Measurements from ENCODE around the gene UNK.
"Not testable (repeated sequence)": the region's sequence is repeated elsewhere in the genome, so short reads cannot be mapped to it uniquely, and the experiment has no call there.

The UNK gene

DNA sequence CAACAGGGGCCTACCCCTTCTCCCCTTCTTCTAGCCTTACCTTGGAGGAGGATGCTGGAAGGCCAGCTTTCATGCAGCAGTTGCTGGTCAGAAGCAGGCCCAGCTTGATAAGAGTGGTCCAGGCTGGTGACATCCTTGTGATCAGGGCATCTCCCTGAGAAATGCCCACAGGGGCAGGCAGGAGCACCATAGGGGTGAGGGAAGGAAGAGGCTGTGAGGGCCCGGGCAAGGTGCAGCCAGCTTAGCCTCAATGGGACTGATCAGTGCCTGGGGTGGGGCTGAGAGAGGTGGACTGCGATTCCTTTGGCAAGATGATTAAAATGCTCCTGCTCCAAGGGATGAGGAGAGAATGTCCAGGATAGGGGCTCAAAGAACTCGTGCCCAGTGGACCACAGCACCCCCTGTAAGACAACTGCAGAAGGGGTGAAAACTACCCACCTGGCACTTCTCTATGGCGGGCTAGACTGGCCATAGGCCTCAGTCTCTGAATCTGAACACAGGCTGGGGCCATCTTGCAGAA, 10.1 kb upstream of the UNK start:
- FAIRE-seq, result no peak

DNA sequence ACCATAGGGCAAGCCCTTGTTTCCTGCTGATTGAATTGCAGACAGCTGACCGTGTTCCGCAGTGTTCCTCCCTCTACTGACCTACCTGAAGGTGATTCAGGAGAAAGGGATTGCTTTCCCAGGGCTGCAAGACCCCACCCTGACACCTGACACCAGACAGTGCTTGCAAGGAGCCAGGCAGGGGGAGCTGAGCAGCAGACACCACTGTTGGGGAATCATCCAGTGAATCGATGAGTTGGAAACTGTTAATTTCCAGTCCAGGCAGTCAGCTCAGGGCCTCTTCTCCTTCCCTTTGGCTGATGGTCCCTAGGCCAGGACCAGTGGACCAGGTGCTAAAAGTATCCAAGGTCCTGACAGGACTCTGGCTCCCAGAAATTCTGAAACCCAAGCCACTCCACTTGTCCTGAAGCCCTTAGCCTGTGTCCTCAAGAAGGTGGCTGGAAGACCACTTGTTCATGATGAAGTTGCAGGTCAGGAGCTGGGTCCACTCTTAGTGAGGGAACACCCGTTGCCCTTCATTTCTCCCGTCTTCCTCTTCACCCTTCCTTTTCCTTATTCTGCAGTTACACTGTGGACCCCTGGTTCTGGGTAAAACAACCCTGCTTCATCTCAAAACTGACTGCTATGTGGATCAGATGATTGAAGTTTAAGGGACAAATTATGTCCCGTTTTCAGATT, 9.5 kb upstream of the UNK start:
- FAIRE-seq, result no peak

DNA sequence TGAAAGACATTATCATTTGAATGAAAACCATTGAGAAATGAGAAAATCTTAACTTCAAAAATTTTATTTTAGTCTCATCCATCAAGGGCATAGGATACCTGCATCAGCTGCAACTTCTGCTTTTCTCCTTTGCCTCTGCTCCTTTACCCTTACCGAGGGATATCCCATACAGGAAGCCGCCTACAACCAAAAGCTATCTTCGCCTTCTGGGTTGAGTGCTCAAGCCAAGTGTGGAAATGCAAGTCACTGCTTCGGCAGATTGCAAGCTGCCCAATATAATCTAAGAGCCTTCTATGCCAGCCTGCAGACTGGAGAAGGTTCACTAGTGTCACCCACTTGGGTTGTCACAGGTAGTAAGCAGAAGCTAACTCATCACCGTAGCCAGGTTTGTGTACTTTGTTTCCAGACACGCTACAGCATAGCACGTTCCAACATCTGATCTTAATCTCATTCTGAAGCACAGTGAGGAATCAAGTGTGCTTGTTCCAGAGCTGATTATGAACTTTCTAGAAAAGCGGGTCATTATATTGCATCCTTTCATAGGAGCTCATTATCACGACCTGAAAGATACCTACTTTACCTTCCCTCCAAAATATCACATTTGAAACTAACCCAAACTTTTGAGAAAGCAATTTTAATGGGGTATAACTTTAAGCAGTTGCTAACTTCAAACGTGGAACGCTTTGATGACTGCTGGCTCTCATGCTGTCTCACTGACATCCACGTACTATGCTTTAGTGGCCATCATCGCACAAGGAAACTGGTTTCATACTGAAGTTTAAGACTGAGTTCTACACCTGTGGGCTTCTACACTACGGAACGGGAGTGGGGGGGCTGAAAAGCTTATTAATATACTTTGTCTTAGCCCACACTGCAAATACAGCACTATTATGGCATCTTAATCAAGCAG, 8.0 kb upstream of the UNK start:
- FAIRE-seq, result no peak

DNA sequence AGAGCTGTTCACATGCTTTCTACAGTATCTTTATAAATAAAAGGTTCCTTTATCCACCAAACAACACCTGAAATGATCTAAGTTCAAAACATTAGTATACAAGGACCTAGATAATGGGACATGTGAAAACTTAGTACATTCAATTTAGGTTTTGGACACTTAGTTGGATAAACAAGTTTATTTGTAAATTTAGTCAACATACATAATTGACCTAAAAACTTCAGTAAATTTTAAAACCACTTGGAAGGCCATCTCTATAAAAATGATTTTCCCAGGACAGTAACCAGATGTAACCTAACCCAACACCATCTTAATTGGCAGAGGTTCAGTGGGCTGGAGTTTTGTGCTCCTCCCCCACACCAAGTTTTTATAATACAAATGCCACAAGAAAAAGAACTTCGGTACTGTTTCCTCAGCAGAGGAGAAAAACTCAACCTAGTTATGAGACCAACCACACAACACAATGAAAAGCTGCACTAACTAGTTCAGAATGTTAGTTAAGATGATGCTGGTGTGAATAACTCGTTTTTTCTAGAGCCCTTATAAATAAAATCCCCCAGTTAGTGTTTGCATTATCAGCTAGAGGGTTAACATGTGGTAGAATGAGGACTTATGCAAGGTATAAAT, 7.2 kb upstream of the UNK start:
- no peak for FAIRE-seq

DNA sequence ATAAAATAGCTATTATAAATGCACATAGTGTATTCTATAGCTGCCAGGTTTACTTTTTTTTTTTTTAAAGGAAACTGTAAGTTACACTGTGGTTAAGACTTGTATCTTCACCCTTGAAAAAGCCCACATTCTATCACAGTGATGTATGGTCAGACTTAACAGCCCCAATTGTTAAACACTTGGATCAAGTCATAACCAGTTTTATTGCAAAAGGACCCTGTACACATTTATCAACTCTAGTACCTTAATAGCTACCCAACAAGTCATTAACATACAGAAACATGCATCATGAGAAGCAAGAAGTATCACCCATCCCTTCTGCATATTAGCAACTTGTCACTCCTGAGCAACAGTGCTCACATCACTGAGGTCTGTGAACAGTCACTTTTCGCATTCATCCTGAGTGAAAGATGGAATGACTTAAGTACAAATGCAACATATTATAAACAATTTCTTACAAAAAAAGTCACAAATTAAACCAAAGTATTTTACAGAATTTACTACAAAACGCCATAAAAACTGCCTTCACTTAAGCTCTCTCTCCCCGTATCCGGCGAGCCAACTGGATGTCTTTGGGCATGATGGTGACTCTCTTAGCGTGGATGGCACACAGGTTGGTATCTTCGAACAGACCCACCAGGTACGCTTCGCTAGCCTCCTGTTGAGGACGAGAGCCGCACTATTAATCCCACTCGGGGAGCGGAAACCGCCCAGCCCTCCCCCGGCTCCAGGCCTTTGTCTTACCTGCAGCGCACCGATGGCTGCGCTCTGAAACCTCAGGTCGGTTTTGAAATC, 6.3 kb upstream of the UNK start:
- not testable (repeated sequence) for FAIRE-seq

DNA sequence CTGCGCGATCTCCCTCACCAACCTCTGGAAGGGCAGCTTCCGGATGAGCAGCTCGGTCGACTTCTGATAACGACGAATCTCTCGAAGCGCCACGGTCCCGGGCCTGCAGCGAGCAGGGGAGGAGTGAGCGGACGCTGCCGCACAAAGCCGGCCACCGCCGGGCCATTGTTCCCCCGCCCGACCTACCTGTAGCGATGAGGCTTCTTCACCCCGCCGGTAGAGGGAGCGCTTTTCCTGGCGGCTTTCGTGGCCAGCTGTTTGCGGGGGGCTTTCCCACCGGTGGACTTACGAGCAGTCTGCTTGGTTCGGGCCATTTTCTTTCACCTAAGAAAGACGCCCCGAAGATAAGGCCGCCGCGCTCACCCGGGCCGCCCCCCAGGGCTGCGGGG, 5.8 kb upstream of the UNK start:
- no peak for FAIRE-seq

DNA sequence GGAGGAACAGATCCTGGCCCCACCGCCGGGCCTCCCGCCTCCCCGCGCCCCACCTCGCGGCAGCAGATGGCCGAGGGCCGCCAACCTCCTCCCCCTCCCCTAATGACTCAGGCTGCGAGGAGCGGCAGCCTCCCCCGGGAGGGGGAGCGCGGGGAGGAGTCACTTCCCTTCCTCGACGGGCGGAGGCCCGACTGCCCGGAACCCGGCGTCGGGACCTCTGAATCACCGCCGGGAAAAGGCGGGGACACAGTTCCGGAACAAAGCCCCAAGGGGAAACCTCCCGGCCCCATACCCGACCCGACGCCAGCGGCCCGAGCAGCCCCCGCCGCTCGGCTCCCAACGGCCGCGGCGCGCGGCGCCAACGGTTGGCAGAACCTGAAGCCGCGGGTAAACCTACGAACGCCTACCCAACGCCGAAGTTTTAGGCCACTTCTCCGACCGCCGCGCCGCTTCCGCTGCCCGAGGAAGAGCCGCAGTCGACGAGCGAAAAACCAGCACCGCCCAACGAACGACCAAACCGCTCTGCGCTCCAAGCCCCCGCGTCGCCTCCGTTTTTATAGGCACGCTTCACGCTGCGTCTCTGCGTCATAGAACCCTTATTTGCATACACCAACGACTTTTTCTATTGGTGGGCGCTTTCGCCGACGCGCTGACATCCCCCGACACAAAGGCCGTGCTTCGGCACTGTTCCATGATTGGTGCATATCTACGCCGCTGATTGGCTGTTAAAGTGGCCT, 5.2 kb upstream of the UNK start:
- peak; percentile 99 for FAIRE-seq

DNA sequence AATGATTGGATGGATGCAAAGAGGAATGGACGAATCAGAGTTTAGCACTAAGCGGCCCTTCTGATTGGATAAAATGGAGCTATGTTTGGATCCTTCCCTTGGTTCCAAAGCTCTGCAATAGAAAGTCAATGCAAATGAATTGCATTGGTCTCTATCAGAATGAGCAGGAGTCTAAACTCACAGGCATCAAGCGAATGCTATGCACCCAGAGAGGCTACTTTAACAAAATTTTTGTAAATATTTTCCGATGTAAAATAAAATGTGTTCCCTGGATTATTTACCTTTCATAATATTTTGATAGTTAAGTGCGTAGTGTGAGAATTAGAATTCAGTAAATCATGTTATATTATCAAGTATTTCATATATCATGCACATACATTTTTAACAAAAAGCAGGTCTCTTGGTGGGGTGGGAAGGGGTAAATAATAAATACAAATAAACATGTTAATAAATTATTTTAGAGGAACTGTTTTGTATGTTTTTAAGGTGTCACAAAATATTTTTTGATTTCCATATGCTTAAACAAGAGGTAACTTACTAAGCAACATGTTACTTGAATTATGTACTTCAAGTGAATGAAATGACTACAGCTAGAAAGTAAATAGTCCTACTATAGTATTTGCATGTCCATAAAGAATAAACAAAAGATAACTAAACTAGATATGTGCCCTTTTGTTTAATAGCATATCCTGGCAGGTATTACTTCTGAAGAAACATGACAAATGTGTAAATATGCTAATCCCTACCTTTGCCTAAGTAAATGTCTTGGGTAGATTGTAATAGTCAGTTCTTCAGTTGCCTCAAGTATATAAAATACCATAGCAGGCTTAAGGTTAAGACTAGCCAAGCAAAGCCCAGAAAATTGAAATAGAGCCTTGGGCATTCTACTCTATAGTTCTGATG, 4.4 kb upstream of the UNK start:
- no peak for FAIRE-seq

DNA sequence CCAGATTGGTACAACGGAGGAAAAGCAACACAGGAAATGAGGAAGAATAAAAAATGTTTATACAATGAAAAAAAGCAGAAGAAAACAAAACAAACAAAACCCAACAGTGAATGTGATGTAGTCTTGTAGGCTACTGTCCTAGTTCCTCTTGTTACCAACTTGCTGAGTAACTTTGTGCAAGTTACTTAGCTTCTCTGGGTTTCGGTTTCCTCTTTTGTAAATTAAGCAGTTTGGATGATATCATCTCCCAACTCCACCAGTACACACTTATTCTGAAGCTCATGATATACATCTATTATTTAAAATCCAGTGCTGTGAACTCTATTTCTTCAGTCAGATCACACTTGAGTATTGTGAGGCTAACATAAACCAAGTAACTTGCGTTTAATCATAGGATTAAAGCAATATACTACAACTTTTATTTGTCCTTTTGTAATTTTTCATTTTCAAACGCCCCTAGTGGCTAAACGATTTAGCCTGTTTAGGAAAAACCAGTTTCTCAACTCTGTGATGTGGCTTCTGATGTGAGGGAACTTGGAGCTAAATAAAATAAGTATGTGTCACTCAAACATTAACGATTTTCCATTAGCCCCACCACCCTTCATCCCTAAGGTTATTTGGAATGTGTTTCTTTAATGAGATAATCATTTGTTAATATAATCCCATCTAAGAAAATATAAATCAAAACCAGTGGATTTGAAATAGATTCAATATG, 1.4 kb upstream of the UNK start:
- peak; percentile 69 for FAIRE-seq

DNA sequence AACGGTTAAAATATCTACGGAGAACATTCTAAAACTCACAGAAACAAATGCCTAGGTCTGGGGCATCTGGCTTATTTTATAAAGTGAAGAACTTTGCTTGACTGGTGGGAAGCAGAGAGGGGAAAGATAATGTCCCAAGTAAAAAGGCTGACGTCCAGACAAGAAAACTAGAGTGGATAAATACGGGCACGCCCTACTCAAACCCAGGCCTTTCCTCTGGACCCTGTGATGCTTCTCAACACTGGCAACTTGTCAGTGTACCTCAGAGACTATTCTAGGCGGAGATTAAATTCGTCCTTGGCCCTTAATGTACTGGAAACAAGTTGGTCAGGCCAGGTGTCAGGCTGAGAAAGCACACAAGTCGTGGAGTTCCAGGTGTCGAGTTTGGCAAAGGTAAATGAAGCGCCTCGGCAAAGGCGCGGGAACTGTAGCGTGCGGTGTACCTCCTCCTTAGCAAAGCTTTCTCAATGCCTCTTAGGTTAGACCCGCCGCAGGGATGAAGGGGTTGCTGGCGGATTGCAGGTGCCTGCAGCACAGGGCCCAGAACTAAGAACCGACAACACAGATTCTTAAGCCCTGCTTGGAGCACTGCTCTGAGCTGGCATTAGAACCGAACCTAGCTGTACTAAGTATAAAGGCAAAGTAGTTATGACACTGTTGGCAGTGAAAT, 668 bp upstream of the UNK start:
- no peak for FAIRE-seq

DNA sequence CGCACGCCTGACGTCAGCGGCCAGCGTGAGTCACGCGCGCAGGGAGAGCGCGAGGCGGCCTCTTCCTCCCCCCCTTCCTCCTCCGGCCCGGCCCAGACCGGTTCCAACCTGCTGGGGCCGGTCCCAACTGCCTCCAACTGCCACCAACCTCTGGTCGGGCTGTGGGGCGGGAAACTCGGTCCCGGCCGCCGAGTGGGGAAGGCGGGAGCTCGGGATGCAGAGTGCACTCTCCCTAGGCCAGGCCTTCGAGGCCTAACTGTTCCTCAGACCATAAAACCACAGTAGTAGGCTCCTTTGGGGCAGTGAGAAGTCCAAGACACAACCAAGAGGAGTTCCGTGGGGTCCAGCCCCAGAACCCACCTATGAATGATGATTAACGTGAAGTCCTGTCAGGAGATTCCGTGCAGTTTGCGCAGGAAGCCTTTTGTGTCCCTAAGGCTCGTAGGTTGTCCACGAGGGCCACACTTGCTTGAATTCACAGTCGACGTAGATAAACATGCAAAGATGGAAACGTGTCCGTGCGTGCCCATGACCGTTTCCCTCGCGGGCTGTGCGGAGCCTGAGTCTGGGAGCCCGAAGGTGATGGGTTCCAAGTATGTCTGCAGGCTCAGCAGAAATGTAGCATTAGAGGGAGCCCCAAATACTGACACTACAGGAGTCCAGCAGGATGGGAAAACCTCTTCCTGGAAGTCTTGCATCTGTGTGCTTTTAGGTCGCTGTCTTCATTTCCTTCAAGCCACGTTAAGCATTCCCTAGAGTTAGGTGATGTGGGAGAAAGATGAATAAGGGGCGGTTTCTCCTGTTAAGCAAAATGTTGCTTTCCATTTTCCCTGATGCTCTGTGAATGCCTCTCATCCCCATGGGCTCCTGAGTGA, 647 bp downstream of the UNK start:
- no peak for FAIRE-seq

DNA sequence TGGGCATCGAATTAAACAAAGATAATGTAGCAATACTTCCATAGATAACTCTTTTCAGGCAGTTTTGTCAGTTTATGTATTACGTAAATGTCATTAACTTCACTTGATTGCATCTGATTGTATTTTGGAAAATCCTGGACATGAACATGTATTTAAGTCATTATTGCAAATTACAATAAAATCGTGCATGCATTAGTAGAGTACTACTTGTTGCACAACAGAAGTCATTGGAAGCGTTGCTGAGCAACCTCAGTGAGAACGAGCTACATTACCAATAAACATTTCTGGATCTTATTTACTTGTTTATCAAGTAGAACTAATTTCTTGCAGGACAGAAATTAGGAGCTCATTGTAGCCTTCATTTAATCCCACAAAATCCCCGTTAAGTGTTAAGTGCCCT, 6.6 kb downstream of the UNK start:
- FAIRE-seq, result no peak

DNA sequence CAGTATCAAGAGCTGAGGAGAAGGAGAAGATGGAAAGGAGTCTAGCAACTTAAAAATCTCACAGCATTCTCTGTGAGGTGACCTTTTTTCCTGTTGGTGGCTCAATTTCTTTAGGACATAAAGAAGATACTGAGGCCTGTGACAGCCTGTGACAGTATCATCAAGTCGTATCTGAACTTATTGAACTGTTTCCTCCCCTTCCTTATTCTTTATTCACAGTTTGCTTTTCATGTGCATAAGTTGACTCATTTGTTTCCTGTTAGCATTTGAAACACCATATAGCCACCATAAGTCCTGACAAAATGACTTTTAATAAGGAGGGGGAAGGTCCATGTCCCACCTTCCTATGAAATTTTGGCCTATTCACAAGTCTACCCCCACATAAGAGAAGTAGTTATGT, 8.9 kb downstream of the UNK start:
- FAIRE-seq, result no peak

DNA sequence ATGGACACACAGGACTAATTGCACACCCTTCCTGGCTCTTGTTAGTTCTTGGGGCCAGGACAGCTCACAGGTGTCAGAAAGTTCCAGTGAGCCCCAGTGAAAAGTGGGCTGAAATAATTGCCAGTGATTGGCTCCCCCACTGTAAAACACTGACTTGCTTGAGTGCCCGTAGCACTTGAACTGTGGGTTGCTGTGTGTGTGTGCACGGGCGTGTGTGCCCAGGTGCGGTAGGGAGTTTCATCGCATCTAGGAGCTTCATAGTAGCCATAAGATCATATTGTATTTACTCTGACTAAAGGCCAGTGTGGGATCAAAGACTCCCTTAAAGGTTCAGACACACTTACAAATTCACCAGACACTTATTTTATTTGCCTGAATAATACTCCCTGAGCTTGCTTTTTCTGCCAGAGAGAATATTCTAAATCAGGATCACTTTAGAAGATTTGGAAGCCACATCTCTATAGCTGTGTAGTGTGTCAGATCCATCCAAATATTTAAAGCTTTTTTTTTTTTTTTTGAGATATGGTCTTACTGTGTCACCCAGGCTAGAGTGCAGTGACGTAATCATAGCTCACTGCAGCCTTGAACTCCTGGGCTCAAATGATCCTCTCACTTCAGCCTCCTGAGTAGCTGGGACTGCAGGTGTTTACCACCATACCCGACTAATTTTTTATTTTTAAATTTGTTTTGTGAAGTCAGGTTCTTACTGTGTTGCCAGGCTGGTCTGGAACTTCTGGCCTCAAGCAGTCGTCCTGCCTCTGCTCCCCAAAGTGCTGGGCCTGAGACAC, 11.4 kb downstream of the UNK start:
- no peak for FAIRE-seq

DNA sequence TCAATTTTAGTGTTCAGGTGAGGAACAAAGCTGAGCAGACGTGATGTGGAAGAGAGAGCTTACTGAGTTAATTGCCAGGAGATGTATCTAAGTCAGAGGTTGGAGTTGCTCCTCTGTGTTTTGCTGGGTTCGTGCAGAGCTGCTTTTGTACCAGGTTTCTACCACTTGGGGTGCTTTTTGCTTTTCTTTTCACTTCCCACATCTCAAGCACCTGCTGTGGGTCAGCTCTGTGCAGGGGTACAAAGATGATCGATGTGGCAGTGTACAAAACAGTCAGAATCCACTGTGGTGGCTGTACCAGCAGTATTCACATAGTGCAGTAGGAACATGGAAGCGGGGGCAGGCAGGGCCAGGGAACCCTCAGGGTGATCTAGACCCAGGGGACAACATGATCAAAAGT, 14.8 kb downstream of the UNK start:
- FAIRE-seq, result no peak

DNA sequence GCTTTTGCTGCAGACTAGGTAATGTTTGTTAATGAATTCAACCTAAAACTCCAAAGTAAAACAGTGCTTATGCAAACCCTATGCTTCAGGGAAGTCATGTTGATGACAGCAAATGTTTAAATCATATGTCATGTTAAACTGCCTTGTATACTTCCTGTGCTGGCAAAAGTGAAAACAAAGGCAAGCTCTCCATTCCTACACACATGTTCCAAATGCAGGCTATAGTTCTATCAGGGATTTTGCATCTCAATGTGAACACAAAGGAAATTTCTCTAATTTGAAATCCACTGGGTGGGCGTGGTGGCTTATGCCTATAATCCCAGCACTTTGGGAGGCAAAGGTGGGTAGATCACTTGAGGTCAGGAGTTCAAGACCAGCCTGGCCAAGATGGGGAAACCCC, 19.3 kb downstream of the UNK start:
- FAIRE-seq, result no peak

DNA sequence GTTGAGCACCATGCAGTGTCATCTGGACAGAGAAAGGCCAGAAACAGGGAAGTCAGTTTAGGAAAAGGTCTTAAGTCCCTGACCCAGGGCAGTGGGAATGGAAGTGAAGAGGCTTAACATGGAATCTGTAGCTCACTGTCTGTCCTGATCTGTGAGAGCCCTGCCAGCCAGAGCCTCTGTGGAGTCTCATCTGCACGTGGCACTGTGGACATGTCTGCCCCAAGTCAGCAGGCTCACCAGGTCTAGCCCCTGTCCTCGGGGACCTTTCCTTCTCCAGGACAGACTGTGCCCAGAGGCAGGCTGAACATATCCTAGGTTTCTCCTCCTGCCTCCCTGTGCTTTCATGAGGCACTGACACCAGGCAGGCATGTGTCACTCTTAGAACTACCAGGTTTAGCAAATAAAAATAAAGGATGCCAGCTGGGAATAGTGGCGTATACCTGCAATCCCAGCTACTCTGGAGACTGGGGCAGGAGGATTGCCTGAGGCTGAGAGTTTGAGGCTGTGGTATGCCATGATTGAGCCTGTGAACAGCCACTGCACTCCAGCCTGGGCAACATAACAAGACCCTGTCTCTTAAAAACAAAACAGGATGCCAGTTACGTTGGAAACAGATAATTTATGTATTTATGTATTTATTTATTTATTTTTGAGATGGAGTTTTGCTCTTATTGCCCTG, 22.4 kb downstream of the UNK start:
- FAIRE-seq, result no peak

Measured in A204.1 (cell line).